HK-2 (cell line): ENCODE data around the gene FAM168B.

ENCODE experiments used
- DNase-seq: peaks from one replicate; pipeline ENCODE4 v3.0.0-alpha.2; 2018; ENCODE audit not compliant: unreplicated experiment

FAM168B gene

GRCh38 chr2:131039908-131040660 is 53.2 kb downstream of the FAM168B start:
- DNase-seq = no peak

- no peak for DNase-seq
These were observed 53.7 kb downstream of the FAM168B start for GRCh38 chr2:131039535-131039907.

DNA sequence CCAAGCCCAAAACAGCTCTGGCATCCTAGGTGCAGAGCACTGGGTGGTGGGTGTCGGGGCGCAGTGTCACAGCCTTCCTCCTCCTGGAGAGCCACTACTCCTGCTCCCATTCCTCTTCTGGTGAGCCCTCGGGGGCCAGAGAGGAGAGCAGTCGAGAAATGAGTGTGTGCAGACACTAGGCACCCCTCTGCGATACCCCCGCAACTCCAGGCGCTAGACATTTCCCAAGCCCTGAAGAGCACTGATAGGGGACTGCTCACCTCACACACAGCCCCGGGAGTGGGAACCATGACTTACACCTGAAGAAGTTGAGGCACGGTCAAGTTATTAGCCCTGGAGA is 54.2 kb downstream of the FAM168B start:
- DNase-seq = no peak

GRCh38 chr2:131038258-131039100 is 54.8 kb downstream of the FAM168B start:
- no peak for DNase-seq

GRCh38 chr2:131037398-131038257 is 55.6 kb downstream of the FAM168B start:
- no peak for DNase-seq

GRCh38 chr2:131036696-131037397 is 56.4 kb downstream of the FAM168B start:
- no peak for DNase-seq

- no peak for DNase-seq
These were observed 57.0 kb downstream of the FAM168B start for GRCh38 chr2:131036269-131036668.

GRCh38 chr2:131035826-131036231 is 57.4 kb downstream of the FAM168B start:
- no peak for DNase-seq

DNA sequence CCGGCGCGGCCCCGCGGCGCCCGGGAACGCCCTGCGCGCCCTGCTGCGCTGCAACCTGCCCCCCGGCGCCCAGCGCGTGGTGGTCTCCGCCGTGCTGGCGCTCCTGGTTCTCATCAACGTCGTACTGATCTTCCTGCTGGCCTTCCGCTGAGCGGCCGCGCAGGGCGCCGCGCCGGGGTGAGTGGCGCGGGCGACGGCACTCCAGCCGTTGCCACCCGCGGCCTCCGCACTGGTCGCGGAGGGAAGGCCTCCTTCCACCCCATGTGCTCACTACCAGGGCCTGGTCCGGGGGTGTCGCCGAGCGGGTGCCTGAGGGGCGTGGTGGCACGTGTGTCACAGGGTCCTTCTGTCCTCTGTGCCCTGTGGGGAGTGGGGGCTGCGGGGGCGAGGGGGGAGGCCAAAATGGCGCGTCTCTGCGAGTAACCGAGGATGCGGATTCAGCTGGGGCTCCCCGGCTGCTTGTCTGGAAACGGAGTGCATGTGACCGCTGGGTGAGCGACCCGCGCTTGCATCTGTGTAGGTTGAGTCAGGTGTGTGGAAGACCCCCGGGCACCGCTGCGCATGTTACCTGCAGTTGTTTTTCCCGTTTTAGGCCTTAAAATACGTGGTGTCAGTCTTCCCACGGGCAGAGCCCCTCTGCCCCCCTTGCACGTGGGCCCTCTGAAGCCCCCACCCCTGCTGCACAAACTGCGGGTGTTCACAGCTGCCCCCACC is 58.0 kb downstream of the FAM168B start:
- DNase-seq = no peak

GRCh38 chr2:131034122-131035051 is 58.9 kb downstream of the FAM168B start:
- no peak for DNase-seq

GRCh38 chr2:131033786-131034121 is 59.5 kb downstream of the FAM168B start:
- no peak for DNase-seq

DNA sequence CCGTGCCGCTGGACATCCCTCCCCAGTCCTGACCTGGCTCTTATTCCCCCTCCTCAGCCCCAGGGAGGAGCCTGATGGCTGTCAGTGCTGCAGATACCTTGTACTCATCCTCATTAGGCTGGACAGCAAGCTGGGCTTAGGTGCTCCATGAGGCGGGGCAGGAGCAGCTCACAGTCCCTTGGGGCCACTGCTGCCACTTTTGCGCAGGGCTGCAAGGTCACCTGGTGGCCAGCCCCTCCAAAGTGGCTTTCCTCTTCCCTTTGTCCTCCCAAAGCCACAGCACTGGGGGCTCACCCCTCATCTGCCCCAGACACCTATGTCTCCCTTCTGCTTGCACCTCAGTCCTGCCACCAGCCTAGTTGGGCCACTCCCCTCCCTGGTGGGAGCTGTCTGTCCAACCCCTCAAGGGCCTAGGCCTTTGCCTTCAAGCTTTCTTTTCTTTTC is 60.8 kb downstream of the FAM168B start:
- DNase-seq = no peak

- DNase-seq = no peak
These were observed 61.4 kb downstream of the FAM168B start for GRCh38 chr2:131031875-131032274.

DNA sequence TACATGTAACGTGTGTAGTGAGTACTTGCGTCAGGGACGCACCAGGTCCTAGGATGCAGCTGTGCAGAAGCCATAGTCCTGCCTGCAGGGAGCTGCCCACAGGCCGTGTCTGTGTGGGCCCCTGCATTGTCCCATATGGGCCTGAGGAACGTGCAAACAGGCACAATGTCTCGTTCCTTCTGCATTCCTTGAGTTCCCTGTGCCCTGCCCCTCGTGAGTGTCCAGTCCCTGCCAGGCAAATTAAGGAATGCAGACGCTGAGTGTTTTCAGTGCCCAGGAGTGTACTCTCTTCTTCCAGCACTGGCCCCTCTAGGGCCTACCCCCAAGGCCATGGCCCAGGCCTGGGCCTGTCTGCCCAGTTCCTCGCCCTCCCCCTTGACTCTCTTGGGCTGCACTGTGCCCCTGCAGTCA is 61.8 kb downstream of the FAM168B start:
- no peak for DNase-seq

DNA sequence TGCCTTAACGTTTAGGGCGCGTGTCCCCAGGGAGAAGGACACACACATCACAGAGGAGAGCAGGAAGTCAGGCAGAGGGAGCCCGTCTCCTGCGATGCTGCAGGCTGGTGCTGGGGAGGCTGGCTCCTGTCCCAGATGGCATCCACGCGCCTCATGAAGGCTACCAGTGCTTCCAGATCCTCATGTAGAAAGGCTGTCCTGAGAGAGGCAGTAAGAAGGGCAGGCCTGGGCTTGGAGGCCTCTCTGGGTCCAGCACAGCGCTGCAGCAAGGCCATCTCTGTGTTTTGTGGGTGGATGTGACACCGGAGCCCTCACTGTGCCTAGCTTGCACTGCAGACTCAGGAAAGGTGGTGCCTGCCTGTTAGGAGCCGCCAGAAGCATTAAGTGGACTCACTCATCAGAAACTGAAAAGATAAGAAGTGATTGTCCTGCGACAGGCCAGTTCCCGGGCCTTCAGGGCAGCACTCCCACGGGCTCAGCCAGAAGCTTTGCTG is 62.7 kb downstream of the FAM168B start:
- no peak for DNase-seq

DNA sequence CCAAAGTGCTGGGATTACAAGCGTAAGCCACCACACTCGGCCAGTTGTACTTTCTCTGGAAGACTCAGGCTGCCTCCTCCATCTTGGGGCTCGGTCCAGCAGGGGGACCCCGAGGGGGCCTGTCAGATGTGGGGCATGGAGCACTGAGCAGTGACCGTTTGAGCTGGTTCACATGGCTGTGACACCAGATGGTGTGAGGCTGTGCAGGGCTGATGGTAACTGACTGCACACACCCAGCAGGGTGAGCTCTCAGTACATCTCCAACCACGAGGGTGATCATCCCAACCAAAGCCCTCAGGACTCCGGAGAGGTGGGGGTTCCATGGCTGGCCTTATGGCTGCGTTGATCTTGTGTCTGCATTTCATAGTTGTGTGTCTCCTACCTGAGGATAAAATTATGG is 63.4 kb downstream of the FAM168B start:
- no peak for DNase-seq

DNA sequence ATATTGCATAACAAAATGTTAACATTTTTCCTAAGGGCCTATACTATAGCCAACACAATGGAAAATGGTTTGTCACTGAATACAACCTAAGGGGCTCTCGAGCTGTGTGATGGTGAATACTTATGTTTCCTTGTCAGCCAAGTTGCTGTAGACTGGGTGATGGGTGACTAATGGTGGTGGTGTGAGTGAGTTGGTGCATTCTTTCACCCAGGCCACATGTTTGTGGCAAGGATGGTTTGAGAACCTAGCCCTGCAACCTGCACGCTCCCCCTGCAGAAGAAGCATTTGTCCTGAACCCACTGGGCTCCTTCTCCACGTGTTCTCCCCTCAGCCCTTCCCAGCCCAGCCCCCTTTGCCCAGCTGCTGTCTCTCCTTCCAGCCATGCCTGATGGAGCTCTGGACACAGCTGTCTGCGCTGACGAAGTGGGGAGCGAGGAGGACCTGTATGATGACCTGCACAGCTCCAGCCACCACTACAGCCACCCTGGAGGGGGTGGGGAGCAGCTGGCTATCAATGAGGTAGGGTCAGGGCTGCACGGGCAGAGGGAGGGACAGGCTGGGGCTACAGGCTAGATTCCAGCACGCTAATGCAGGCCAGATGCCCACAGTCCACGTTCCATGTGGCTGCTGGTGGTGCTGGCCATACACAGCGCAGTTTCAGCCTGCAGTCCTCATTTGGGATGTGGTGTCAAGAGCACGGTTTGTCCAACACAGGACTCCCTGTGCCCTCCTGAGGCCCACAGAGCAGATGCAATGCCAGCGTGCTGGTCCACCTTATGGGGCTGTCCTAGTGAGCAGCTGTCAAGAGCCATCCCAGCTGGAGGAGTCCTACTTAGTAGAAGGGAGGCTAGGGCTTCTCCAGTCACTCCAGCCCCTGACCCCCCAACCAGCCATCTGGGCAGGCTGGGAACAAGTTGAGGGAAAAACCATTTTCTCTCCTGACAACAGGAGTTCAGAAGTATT is 65.4 kb downstream of the FAM168B start:
- DNase-seq = no peak

DNA sequence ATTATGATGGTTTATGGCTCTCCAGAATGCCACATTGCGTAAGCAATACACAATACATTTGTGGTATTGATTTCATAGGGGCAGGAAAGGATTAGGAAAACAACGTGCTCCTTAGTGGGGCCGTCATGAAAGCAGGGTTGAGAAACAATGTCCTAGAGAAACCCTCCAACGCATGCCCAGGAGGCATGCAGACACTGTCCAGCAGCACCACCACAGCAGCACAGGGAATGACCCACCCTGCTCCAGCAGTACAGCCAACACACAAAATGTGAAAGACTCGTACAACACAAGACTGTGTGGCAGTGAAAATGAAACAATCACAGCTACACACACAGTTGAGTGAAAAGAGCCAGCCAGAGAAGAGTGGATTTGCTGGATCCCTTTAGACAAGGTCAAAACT is 66.3 kb downstream of the FAM168B start:
- DNase-seq = no peak

GRCh38 chr2:131023758-131024157 is 69.5 kb downstream of the FAM168B start:
- no peak for DNase-seq
